Left cardiac atrium (tissue), 4 donors: Measurements from ENCODE around the gene CHI3L2. TPM values are rescaled to one million over a fixed set of nuclear protein-coding genes. Genes with fewer than 3 reads are reported as not detected.

Source experiments
- ATAC-seq, 2 donors: fragments of 200-7000 bp; cut with Tn5 transposase; one replicate each; pipeline ENCODE4 v1.9.1; 2020; ENCODE audit warnings: mild to moderate bottlenecking in 2 of 2, moderate library complexity in 2 of 2
- DNase-seq: peaks from one replicate; pipeline ENCODE4 v3.0.0-alpha.2; 2020
- intact Hi-C, 2 donors: fragments of 100-400 bp; cut with DNase I; formaldehyde crosslinking; loops; one replicate each; pipeline versions ENCODE4 v1.14.1 to v1.15.1; 2022 to 2023
- total RNA-seq, 2 donors: library from RNA; stranded (reverse); fragmentation: NEBNext Ultra II Directional; extraction: Animal tissue kit (Norgen Biotek cat#: 25700); gene quantifications; one replicate each; pipeline ENCODE4 v1.2.1, GENCODE V29; 2021
- donor health status: DM: no; HTN: yes; CAD: no.
- donor health status: DM: no; HTN: yes; CAD: no; lungs with severe emphysema.
- donor health status: DM: yes; HTN: yes; CAD: no.
- donor health status: Dilated cardiomyopathy.

Gene CHI3L2
- total RNA-seq, 2 donors from 2014 or later = 11.7 to 36.8 TPM

DNA sequence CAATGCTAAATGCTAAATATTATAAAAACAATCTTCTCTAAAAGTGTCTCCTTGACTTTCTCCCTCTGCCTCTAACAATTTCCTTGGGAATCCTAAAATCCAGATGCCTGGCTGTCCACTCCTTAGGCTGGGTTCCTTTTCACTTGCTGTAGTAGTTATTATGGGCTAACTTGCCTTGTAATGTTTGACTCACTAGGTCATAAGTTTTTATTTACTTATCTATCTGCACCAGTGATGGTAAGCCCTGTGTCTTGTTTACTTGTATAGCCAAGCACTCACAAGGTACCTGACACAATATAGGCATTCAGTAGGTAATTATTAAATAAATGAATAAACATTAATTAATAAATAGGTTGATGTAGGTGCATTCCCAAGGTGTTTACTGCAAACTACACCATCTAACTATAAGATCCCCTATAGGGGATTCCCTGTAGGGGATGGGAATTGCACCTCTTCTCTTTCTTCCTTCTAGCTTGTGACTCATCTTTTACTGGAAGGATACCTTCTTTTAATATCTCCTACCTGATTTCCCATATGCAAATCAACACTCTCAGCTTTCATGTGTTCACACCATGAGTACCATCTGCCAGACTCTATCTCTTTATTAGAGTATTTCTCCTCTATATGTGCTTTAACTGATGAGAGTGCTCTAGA is 48.4 kb downstream of the CHI3L2 start:
- intact Hi-C loops = no loop called here
- ATAC-seq = no peak
- no peak for DNase-seq

- no peak for DNase-seq
- intact Hi-C loops = no loop called here
- no peak for ATAC-seq
These were observed 51.6 kb downstream of the CHI3L2 start for GRCh38 chr1:111279144-111279543.

GRCh38 chr1:111280267-111280666 is 52.8 kb downstream of the CHI3L2 start:
- no peak for ATAC-seq
- no peak for DNase-seq
- intact Hi-C loops = no loop called here

DNA sequence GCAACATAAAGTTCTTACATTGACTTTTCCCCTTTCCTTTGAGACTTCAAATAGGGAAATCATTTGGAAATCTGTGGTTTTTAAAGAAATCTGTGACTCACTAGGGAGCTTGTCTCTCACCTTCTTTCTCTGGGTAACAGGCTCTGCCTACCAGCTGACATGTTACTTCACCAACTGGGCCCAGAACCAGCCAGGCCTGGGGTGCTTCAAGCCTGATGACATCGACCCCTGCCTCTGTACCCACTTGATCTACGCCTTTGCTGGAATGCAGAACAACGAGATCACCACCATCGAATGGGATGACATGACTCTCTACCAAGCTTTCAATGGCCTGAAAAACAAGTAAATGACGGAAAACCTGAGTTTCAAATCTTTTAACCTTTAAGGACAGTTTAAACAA is 53.9 kb downstream of the CHI3L2 start:
- ATAC-seq (peak in 1 of 2 donors; percentile 68), DNase-seq (no peak)
- intact Hi-C loops = no loop called here

- DNase-seq = no peak
- intact Hi-C loops = no loop called here
- no peak for ATAC-seq
These were observed 56.3 kb downstream of the CHI3L2 start for GRCh38 chr1:111283838-111284237.

GRCh38 chr1:111285879-111286278 is 58.4 kb downstream of the CHI3L2 start:
- intact Hi-C loops = no loop called here
- DNase-seq (no peak), ATAC-seq (no peak)

GRCh38 chr1:111286912-111287311 is 59.4 kb downstream of the CHI3L2 start:
- ATAC-seq = no peak
- DNase-seq = no peak
- intact Hi-C loops = no loop called here

DNA sequence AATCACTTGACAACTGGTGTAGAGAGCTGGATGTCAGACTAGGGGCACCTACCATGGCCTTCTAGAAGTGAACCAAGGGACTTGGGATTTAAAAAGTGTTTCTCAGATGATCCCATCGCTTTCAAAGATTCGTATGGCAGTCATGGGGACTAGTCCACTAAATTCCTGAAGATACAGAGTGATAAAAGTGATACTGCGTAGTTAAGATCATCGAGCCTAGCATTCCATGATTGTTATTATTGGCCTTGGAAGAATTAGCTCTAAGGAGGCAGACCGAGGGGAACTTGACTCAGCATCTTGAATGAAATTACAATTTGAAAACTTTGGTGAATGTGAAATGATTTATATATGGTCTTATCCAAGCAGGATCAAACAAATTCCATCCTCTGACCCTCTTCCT is 61.9 kb downstream of the CHI3L2 start:
- intact Hi-C loops = no loop called here
- DNase-seq (no peak), ATAC-seq (no peak)

GRCh38 chr1:111290104-111290503 is 62.6 kb downstream of the CHI3L2 start:
- intact Hi-C loops = no loop called here
- DNase-seq (no peak), ATAC-seq (no peak)

- ATAC-seq = no peak
- DNase-seq = peak; percentile 23
These were observed 63.1 kb downstream of the CHI3L2 start, which contains the start of gene CHIA for GRCh38 chr1:111290630-111291029. Gene CHIA (plus strand): TSS chr1:111290851. CDS start chr1:111310468, 19,617 bp downstream.

More at GRCh38 chr1:111290630-111291029, 63.1 kb downstream of the CHI3L2 start, which contains the start of gene CHIA:
- intact Hi-C loops = no loop called here

Other genes starting within 250 kb of the CHI3L2 start
- 10 to 100 TPM; 43.5 to 44.6 TPM for gene DRAM2, start 87.6 kb upstream of the CHI3L2 start, total RNA-seq
- 10 to 100 TPM; 15.8 to 17.6 TPM for gene CEPT1, start 87.5 kb upstream of the CHI3L2 start, total RNA-seq
- 10 to 100 TPM in 1 of 2 donors, 1 to 10 TPM in 1; 8.6 to 10.6 TPM for gene DENND2D, start 27.1 kb upstream of the CHI3L2 start, total RNA-seq
- not detected for gene CHIA, start 63.1 kb downstream of the CHI3L2 start, total RNA-seq
- 1 to 10 TPM in 1 of 2 donors, under 1 TPM in 1; 0.35 to 1.2 TPM for gene OVGP1, start 200.0 kb downstream of the CHI3L2 start, total RNA-seq
- gene WDR77, start 221.5 kb downstream of the CHI3L2 start, total RNA-seq = 10 to 100 TPM; 22.9 to 31.9 TPM
- 100 to 1,000 TPM; 458 to 551 TPM for gene ATP5PB, start 221.8 kb downstream of the CHI3L2 start, total RNA-seq
- 10 to 100 TPM; 17.2 to 22.5 TPM for gene C1orf162, start 246.3 kb downstream of the CHI3L2 start, total RNA-seq